EL (cell line): ENCODE results near the gene AUTS2.

Experiments used
- DNase-seq: peaks from one replicate; pipeline ENCODE4 v3.0.0-alpha.2; 2016

AUTS2 gene

DNA sequence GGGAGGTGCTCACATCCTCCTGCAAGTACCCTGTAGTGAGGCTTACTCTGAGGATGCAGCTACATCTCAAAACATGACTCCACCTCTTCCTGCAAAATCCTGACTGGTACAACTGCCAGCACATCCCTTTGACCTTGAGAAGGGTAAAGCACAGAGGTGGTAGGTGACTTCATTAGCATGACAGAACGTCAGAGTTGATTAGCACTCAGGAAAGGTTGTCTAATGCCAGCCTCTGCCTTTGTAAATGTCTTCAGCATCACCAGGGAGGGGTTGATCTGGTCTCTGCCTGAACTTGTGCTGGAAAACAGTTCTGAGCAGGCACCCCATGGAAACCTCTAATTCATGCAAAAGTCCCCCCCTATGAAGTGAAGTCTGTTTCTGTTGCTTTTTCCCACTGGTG, 942.4 kb downstream of the AUTS2 start:
- DNase-seq: no peak

DNA sequence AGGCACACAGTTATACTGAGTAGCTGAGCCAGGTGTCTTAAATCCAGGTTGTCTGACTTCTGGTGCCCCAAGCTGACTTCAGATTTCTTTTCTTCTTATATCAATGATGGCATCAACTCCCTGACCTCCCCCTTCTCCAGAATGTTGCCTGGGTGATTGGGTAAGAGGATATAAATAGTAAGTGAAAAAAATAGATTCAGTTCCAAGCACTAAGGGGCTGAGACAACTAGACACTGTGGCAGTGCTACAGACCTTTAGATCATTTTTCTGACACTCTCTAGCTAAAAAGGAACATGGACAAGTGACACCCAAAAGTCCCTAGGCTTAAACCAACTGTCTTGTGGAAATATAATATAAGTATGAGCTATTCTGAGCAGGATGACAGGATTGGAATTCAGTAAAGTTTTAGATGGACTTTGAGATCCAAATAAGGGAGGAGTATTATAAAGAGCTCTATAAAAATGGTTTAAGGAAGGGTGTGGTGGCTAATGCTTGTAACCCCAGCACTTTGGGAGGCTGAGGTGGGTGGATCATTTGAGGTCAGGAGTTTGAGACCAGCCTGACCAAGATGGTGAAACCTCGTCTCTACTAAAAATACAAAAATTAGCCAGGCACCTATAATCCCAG, 944.6 kb downstream of the AUTS2 start:
- DNase-seq: no peak

DNA sequence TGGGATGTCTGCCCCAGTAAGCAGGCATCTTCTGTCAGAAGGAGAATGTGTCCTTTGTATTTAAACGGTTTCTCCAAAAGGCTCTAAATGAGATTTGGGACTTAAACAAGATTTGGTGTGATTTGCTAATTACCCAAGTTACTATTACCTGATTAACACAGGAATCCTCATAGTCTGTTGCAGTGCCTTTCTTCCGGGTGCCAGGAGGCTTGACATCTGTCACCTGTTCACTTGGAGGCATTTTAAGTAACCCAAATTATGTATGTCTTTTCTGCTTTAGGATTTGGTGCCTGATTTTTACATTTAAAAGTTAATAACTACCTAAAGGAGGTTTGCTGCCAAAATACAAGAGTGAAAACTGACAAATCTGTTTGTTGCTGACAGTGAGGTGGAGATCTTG, 945.7 kb downstream of the AUTS2 start:
- no peak for DNase-seq

DNA sequence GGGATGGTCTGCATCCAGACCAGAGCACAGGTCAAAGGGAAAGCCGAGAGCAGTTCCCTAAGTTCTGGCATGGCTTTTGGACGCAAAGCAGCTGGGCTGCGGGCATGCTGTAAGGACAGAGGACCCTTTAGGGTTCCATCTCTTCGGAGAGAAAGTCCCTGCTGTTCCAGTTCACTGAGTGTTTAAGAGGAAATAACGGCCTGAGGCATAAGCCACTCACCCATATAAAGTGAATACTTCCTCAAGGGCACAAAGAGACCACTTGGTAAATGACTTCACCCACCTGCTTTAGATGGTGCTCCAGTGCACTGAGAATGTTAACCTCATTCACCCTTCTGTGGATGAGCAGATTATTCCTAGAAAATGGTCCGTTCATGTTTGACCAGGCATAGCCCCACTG, 946.9 kb downstream of the AUTS2 start:
- no peak for DNase-seq

DNA sequence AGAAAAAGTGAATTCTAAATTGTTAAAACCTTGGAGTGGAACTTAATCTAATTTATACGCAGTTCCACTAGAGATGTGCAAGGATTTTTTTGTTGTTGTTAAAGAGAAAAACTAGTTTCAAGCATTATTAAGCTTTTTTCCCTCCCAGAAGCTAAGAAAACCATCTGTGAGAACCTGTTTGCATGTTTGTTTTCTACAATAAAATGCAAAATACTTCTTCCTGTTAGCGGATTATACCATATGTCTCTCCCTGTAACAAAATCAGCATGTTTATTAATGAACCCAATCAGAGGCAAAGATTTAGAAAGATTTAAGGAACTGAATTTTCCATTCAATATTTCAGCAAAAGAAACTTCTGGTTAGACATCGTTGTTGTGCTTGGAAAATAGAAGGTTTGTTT, 953.9 kb downstream of the AUTS2 start:
- no peak for DNase-seq

DNA sequence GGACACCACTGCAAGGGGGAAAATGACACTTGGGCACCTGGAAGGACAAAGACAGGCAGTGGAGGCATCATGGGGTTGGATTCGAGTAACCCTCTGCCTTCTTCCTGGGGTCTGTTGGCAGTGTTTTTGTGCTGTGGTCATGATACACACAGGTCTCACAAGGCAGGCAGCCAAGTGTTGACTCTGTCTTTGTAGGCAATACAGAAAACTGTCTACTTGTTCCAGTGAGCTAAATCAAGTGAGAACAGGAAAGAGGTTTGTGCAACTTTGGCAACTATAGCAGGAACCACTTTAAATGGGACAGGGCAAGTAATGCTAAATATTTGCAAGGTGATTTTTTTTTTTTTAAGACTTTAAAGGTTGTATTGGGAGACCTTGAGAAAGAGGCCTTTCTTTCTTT, 955.1 kb downstream of the AUTS2 start:
- no peak for DNase-seq

DNA sequence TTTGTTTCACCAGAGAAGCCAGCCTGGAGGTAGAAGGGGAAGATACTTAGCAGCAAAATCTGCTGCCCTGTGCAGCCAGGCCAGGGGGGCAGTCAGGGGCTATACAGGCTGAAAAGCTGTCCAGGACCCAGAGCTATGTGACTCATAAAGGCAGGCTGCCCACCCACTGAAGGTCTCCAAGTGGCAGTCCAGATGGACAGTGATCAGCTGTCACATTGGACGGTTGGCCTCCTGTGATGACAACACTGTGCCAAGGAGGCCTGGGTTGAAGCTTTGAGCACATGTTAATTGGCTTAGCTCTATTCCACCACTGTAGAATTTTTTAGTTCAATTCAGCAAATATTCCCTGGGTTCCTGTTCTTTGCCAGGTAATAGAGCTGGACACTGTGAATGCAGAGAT, 956.4 kb downstream of the AUTS2 start:
- DNase-seq: no peak

DNA sequence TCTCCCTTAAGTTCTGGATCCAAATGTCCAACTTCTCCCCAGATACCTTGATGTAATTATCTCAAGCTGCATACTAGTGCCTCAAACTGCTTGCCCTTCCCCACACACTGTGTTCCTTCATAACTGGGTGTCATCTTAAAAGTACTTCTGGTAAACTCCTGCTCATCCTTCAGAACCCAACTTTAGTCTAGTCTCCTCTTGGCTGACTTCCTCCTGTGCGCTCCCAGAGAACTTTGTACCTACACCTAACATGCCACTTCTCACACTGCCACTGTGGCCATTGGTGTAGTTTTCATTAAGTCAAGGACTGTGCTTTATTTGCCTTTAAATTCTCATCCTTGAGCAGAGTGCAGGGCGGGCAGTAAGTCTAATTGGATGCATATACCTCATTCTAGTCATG, 958.5 kb downstream of the AUTS2 start:
- DNase-seq: no peak

DNA sequence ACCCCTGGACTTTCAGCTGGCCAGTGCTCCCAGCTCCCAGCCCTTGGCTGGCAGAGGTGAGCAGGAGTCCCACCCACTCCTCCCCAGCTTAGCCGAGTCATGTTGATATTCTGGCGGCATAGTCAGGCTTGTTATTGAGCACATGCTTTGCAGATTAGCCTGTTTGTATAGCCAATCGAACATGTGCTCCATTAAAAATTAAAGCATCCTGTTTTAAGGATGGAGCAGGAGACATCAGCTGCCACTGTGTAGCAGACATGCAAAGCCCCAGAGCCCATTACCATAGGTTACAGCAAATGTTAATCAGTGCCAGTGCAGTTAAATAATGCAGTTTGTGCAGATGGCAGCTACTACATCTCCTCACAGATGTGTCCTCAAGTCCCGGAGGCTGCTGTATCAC, 959.1 kb downstream of the AUTS2 start:
- no peak for DNase-seq

DNA sequence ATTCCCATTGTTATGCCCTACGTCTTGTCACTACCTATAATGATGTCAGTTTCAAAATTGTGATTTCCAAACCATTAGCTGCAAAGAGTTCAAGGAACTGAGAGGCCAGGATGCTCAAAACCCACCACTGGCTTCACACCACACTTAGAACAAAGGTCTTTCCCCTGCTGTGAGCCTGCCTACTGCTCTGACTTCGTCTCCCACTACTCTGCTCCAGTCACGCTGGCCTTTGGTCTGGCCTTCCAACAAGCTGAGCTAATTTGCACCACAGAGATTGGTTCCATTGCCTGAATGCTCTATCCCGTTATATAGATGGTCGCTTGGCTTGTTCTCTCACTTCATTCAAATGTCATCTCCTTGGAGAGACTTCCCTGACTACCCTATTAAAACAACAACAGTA, 961.5 kb downstream of the AUTS2 start:
- DNase-seq: no peak

DNA sequence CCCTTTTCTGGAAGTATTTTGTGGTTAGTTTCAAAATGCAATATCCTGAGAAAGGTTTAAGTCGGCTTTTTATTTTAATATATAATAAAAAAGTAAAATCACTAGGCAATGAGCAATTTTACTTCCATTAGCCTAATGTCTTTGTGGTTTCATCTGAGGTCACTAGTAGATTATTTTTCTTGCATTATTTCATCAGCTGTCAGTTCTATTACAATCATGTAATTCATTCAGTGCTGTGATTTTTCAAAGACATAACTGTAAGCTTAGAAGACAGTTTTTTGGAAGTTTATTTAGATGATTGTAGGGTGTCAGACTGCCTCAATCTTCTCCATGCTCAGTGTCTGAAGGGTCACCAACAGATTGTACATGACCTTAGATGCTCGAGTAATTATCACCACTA, 965.7 kb downstream of the AUTS2 start:
- DNase-seq: no peak

DNA sequence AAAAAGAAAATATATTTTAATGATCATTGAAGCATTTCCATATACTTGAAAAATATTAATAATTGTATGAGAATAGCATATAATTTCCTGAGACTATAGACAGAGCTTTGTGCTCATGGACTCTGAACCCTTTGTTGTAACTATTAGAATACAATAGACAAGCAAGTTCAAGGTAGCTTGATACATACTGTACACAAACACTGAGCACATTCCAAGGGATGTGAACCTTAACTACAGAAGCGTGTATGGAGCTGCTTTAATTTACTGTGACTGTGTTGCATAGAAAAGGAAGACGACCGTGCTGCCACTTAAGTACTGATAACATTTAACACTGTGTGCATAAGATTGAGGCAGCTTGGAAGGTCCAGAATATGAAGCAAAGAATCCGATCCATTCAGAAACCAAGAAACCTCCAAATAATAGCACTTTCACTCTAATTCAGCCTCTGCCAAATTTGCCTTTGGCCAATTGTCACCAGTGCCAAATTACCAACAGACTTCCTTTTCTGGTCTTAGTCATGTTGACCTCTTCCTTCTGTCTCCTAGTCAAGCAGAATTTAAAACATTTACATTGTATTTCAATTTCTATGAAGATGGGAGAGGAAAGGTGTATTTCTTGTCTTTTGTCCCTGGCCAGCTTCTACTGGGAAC, 967.6 kb downstream of the AUTS2 start:
- DNase-seq: no peak

DNA sequence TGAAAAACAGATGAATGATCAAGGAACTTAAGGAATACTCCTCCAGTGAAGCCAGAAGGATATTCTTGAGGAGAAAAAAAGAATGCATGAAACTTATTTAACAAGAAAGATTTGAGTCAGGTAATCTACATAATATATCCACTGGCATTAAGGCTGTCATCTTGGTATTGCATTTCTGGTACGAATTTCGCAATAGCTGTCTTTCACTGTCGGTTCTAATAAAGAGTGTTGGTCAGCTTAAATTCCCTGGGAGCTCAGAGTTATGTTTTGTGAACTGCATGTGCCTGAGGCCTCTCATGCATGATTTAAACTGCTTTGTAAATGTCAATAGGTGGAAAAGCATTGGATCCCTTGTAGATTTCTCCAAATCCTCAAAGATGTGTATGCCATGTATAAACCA, 968.4 kb downstream of the AUTS2 start:
- no peak for DNase-seq

DNA sequence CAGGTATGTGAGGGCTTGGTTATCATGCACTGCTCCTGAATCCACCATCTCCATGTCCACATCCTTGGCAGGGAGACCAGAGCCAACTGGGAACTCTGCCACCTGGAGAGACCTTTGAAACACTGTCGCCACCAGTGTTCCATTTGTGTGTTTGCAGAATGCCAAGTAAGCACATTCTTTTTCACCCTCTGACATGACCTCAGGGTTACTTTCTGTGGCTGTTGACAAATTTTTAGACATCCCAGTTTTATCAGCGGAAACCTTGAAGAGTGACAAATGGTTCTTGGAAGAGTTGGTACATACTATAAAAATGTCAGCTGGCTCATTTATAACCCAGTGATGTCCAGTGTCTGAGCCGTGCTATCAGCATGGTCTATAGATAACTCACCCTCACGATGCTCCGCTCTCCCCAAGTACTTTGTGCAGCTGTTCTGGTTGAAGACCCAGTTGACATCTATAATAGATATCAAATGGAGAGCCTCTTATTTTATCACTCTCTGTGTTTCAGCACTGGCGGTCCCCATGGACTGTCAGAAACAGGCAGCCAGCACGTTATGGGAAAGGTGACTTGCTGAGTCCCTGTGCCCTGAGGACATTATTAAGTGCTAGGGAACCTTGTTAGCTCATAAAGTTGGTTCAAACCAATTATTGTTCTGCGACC, 970.5 kb downstream of the AUTS2 start:
- no peak for DNase-seq

DNA sequence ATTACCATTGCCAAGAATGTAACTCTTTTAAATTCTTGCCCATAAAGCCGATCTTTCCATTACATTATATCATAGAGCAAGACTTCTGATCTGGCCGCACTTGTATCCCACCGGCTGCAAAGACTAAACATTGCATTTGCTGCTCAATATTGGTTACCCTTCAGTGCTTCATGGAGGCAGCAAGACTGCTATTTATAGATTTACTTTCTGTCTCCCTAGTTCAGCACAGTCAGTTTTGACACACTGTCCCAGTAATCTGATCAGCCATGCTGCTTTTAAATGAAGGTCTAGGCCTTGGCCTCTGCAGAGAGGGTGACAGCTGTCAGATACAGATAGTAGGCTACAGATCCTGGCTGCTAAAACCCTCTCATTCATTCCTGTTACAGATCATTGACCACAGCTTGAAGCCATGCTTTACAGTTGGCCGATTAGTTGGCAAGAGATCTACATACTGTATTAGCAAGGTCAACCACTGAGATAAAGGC, 971.1 kb downstream of the AUTS2 start:
- no peak for DNase-seq

DNA sequence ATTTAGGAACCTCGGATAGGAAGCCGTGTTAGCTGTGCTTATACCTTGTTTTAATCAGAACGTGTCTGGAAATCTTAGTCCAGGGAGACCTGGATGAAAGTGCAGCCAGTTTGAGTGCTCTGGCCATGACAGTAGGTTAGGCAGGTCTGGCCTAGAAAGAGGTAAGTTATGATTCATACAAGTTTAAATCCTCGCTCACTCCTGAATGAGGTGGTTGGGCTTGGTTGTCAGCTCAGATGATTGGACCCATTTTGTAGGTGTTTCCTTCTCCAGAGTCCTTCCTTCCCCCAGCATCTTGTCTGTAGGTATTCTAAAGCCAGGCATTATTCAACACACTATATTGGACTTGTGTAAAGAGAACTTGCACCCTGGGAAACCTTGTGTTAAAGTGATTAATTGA, 971.8 kb downstream of the AUTS2 start:
- DNase-seq: no peak

DNA sequence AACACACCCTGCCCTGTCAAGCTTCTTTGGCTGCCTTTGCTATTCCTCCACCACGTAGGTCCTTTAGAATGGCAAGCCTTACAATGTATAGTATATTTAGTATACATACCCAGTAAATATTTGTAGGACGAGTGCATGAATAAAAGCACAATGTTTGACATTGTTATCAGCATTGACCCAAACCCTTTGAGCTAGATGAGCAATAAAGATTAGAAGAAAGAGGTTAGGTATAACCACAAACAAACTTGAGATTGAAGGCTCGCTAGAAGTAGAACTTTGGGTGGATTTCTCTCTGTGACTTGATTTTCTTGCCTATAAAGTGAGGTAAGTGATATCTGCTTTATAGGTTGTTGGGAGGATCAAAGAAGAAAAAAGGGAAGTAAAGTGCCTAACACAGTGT, 972.7 kb downstream of the AUTS2 start:
- no peak for DNase-seq

DNA sequence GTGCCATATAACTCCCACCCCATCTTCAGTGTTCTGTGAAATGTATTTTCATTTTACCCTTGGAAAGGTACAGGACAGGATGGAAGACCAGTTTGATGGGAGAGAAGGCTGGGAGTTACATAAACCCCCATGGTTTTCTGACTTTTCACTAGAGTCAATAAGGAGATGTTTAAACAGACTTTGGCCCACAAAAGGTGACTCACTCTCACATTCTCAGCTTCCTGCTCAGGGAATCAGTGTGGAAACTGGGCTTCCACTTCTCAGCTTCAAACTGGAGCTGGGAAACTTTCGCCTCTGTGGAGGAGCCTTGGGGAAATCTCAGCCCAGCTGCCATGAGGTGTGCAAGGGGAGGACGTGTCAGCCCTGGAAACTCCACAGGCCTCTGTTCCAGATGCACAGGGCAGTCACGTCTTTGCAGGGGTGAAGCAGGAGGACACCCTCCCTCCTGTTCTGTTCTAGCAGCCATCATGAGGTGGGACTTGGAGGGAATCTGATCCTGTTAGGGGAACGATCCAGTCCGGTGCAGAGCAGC, 973.2 kb downstream of the AUTS2 start:
- DNase-seq: no peak

DNA sequence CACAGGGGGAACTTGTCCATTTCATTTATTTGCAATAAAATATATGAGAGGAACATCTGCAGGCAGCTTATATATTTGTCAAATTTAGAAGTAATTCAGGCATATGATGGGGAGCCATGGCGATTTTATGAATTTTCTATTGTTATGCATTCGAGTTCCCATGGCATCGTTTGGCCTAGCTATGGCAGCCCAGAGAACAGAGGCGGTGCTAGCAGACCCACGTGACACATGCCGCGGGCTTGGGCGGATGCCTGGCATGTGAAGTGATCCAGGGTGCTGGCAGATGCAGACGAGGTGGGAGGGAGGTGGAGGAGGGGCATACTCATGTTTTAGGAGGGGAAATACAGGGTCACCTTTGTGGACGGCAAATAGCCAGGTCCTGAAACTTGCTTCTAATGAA, 973.7 kb downstream of the AUTS2 start:
- DNase-seq: no peak

DNA sequence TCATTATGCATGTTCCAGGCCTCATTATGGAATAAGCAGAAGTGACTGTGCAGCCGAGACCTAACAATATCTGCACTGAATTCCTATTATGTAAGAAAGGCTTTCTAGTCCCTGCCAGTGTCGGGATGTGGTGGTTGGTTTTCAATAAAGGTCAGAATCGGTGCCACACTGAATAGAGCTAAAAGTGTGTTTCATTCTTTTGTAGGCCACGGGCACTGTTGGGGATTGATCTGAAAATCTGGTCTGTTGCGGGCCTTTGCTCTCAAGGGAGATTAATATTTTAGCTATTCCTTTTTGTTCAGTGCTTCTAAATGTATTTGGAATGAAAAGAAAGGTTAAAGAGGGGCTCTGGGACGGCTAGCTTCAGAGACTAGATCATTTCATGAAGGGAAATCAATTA, 974.3 kb downstream of the AUTS2 start:
- DNase-seq: no peak

DNA sequence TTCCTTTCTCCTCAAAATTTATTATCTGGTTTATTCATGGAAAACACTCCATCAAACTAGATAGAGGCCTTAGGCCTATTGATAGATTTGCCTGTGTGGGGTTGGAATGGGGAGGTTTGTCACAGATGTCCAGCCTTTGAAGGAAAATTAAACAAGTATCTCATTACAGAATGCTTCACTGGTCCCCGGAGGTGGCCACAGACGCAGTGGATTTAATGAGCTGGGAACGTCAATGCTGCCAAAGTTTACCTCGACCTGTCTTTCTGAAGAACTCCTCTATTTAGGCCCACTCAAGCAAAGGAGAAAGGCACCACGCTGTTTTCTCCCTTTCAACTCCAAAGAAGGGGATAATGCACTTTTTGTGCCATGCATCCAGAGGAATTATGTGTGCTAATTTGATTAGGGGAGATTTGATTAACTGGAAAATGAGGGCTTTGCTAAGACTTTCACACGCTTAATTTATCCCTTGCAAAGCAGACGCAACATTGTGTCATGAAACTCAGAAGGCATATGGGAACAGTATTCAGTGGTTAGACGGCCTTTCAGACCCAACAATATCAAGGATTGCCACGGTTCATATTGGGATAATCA, 974.9 kb downstream of the AUTS2 start:
- no peak for DNase-seq

DNA sequence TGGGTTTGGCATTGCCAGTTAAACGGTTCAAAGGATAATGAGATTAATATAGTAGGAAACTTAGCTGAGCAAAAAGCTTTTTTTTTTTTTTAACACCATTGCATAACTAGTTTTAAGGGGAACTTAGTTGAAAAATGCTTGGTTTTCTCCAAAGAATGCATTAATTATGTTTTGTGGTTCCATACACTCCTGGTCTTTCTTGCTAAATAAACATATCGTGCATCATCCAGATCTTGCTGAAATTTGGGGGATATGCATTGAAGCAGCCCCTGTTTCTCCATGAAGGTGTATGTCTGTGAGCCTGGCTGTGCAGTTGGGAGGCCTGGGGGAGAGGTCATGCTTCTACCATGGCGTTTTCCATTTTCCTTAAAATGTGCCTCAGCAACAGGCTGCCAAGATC, 975.4 kb downstream of the AUTS2 start:
- DNase-seq: no peak

DNA sequence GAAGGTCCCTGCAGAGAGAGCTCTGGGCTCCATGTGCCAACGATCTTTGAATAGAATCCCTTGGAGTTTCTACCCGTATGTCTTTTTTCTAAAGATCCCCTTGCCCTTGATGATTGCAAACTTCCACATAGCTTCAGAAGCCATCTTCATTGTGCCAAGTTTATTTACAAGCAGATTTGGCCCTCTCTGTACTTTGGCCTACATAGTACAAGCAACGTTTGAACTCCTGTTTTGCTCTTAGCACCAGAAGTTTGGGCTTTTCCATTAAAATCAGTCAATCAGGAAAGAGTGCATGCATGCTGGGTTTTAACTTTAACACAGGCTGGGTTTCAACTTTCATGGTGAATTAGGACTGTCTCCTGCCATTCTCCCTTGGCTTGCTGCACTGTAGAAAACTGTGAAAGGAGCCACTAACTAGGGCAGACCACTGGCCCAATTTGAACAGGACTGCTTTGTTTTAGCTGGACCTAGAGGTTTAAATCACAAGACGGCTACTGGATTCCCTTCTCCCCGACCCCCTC, 976.1 kb downstream of the AUTS2 start:
- no peak for DNase-seq
